Sigmoid colon (tissue), 7 donors: Measurements from ENCODE around the gene ARL5B. TPM values are rescaled to one million over a fixed set of nuclear protein-coding genes. Genes with fewer than 3 reads are reported as not detected.

Experiments used
- DNase-seq: peaks from one replicate; pipeline ENCODE4 v3.0.0-alpha.2; 2019
- H3K27ac ChIP-seq, 4 donors: fragments of 200-600 bp; sonication (generic); one replicate each; pipeline ENCODE4 v1.5.1; 2016 to 2019; ENCODE audit warnings: mild to moderate bottlenecking in 1 of 4
- H3K27me3 ChIP-seq, 3 donors: fragments of 200-600 bp; sonication (generic); one replicate each; pipeline ENCODE4 v1.5.1; 2019; ENCODE audit warnings: mild to moderate bottlenecking in 1 of 3
- H3K36me3 ChIP-seq, 4 donors: fragments of 200-600 bp; sonication (generic); one replicate each; pipeline ENCODE4 v1.5.1; 2016 to 2019
- H3K4me1 ChIP-seq, 4 donors: fragments of 200-600 bp; sonication (generic); one replicate each; pipeline ENCODE4 v1.5.1; 2017 to 2019
- H3K4me3 ChIP-seq, 4 donors: fragments of 200-600 bp; sonication (generic); one replicate each; pipeline ENCODE4 v1.5.1; 2017 to 2019; ENCODE audit warnings: mild to moderate bottlenecking in 2 of 4, moderate library complexity in 1 of 4
- H3K9me3 ChIP-seq, 4 donors: fragments of 200-600 bp in 3 of 4; sonication (generic) in 3 of 4; one replicate each; pipeline versions ENCODE4 v1.5.1 to v1.6.1; 2013 to 2019
- CTCF ChIP-seq, 4 experiments: fragments of 450-650 bp in 3 of 4; fragments of 200-600 bp in 1 of 4; IDR thresholded peaks; one replicate each; pipeline ENCODE4 v1.5.1; 2016 to 2019; ENCODE audit warnings: antibody characterized with exemption in 4 of 4, mild to moderate bottlenecking in 3 of 4, moderate library complexity in 2 of 4
- EP300 ChIP-seq, 4 donors: sonication (generic); formaldehyde crosslinking; IDR thresholded peaks; one replicate each; pipeline ENCODE4 v1.6.1; 2017; ENCODE audit warnings: antibody characterized with exemption in 4 of 4
- POLR2A ChIP-seq, 2 donors: fragments of 450-650 bp; IDR thresholded peaks; one replicate each; pipeline ENCODE4 v1.6.1; 2016; ENCODE audit warnings: antibody characterized with exemption in 2 of 2, mild to moderate bottlenecking in 2 of 2, moderate library complexity in 2 of 2
- POLR2AphosphoS5 ChIP-seq, 4 donors: sonication (generic); formaldehyde crosslinking; IDR thresholded peaks; one replicate each; pipeline ENCODE4 v1.6.1; 2017; ENCODE audit warnings: antibody characterized with exemption in 4 of 4
- WGBS, 2 donors: extraction: QIAGEN DNeasy Blood & Tissue Kit; methylation state at CpG; one replicate each; pipeline ENCODE4 v1.1.7; 2013; 5-methylcytosine and 5-hydroxymethylcytosine counted together
- intact Hi-C: fragments of 100-400 bp; cut with DNase I; formaldehyde crosslinking; loops from one replicate; pipeline ENCODE4 v1.15.1; 2023
- polyA plus RNA-seq, 3 donors: library from polyadenylated mRNA; stranded (reverse); fragments of 200-250 nt; gene quantifications; one replicate each; pipeline ENCODE4 v1.2.3, GENCODE V29; 2013
- total RNA-seq, 4 donors: library from RNA; depleted of rRNA; stranded (reverse); fragments of >200 nt; gene quantifications; one replicate each; pipeline ENCODE4 v1.1.0, GENCODE V29; 2016
- donor health status: healthy with polysubstance abuse.
- donor health status: Bipolar disorder and iron deficiency.
- donor health status: healthy.

The ARL5B gene
- total and polyA plus RNA-seq, 7 donors: 3.0 to 11.2 (median 9.0) TPM

GRCh38 chr10:18653112-18653511 lies 6.1 kb upstream of the ARL5B start:
- intact Hi-C loops: no loop called here
- H3K27me3 ChIP-seq: no peaks in the 10 kb centered on the region
- no peaks in the 10 kb centered on the region for H3K9me3 ChIP-seq
- H3K4me1 ChIP-seq: peaks cover 0 to 23% (median 19%) of the 10 kb centered on the region in 4 donors
- TF ChIP-seq POLR2A (IDR thresholded peaks at IDR 0.05) (no peak), CTCF (IDR thresholded peaks at IDR 0.05) (no peak), EP300 (IDR thresholded peaks at IDR 0.05) (no peak), POLR2AphosphoS5 (IDR thresholded peaks at IDR 0.05) (no peak)
- no peaks in the 10 kb centered on the region for H3K36me3 ChIP-seq
- no peak overlapping the region for H3K27ac ChIP-seq
- DNase-seq: no peak
- WGBS, 2 donors: 96 to 97% methylated on average over 3 of the region's 3 CpGs
- H3K4me3 ChIP-seq: no peak overlapping the region

- no peak for TF ChIP-seq CTCF (IDR thresholded peaks at IDR 0.05)
- no peak for TF ChIP-seq EP300 (IDR thresholded peaks at IDR 0.05)
- no peak for TF ChIP-seq POLR2A (IDR thresholded peaks at IDR 0.05)
- TF ChIP-seq POLR2AphosphoS5 (IDR thresholded peaks at IDR 0.05): no peak
- Histone ChIP-seq H3K4me3 (no peak overlapping the region), H3K27ac (no peak overlapping the region), H3K27me3 (no peaks in the 10 kb centered on the region), H3K36me3 (no peaks in the 10 kb centered on the region), H3K9me3 (no peaks in the 10 kb centered on the region), H3K4me1 (peaks cover 0 to 32% (median 23%) of the 10 kb centered on the region in 4 donors)
- 92 to 93% methylated on average over 3 of the region's 3 CpGs for WGBS, 2 donors
- DNase-seq: no peak
- intact Hi-C loops: no loop called here
Observed at GRCh38 chr10:18656724-18657123, 2.5 kb upstream of the ARL5B start.

- TF ChIP-seq POLR2AphosphoS5 (IDR thresholded peaks at IDR 0.05): peak in 2 of 4 donors; percentile 25 to 40
- TF ChIP-seq CTCF (IDR thresholded peaks at IDR 0.05): no peak
- no peaks in the 10 kb centered on the region for H3K27me3 ChIP-seq
- WGBS, 2 donors: 2 to 20% methylated on average over 23 of the region's 23 CpGs
- H3K36me3 ChIP-seq: no peaks in the 10 kb centered on the region
- no peaks in the 10 kb centered on the region for H3K9me3 ChIP-seq
- DNase-seq: no peak
- intact Hi-C loops: loop anchor here (1.0 kb wide), 1 partner anchor 7 kb away; the partner anchor contains the start of gene NSUN6
- peak overlapping the region; percentile 94 to 97 (median 97) for H3K27ac ChIP-seq
- H3K4me3 ChIP-seq: peak overlapping the region; percentile 62 to 98 (median 92)
- H3K4me1 ChIP-seq: peaks cover 0 to 31% (median 29%) of the 10 kb centered on the region in 4 donors
Observed at GRCh38 chr10:18658271-18659124, 733 bp upstream of the ARL5B start.

GRCh38 chr10:18659819-18660535 lies 746 bp downstream of the ARL5B start:
- no peaks in the 10 kb centered on the region for H3K27me3 ChIP-seq
- WGBS, 2 donors: 0 to 1% methylated on average over 23 of the region's 23 CpGs
- peaks cover 0 to 35% (median 29%) of the 10 kb centered on the region in 4 donors for H3K4me1 ChIP-seq
- DNase-seq: no peak
- no peak for TF ChIP-seq EP300 (IDR thresholded peaks at IDR 0.05)
- peak in 1 of 4 donors; percentile 17 for TF ChIP-seq POLR2AphosphoS5 (IDR thresholded peaks at IDR 0.05)
- no peak for TF ChIP-seq POLR2A (IDR thresholded peaks at IDR 0.05)
- no peaks in the 10 kb centered on the region for H3K9me3 ChIP-seq
- intact Hi-C loops: loop anchor here (1.0 kb wide), 1 partner anchor 9 kb away; the partner anchor contains the start of gene NSUN6
- no peaks in the 10 kb centered on the region for H3K36me3 ChIP-seq
- H3K4me3 ChIP-seq: peak overlapping the region; percentile 62 to 98 (median 92)
- peak overlapping the region; percentile 94 to 97 (median 97) for H3K27ac ChIP-seq
